SU-DHL-6 (cell line): ENCODE measurements around the gene HS2ST1.

ENCODE experiments used
- CTCF ChIP-seq: fragments of 200-600 bp; sonication (generic); IDR thresholded peaks from one replicate; pipeline ENCODE4 v1.5.1; 2017; ENCODE audit warnings: antibody characterized with exemption, mild to moderate bottlenecking, low read length, moderate library complexity; ENCODE audit not compliant: insufficient read depth, poor library complexity, severe bottlenecking
- EZH2phosphoT487 ChIP-seq: fragments of 200-600 bp; sonication (generic), shearing (Covaris generic); conservative IDR thresholded peaks from 2 replicates; pipeline ENCODE4 v1.6.1; 2018; ENCODE audit warnings: mild to moderate bottlenecking, antibody characterized with exemption, low read length, moderate library complexity, mixed read lengths

GRCh38 chr1:87130438-87130837 lies 216.0 kb downstream of the HS2ST1 start:
- TF ChIP-seq CTCF (no peak), EZH2phosphoT487 (no peak)
